ENCODE results near the gene CHD1L.
"Not testable (repeated sequence)": the region's sequence is repeated elsewhere in the genome, so short reads cannot be mapped to it uniquely, and the experiment has no call there.

Gene CHD1L

DNA sequence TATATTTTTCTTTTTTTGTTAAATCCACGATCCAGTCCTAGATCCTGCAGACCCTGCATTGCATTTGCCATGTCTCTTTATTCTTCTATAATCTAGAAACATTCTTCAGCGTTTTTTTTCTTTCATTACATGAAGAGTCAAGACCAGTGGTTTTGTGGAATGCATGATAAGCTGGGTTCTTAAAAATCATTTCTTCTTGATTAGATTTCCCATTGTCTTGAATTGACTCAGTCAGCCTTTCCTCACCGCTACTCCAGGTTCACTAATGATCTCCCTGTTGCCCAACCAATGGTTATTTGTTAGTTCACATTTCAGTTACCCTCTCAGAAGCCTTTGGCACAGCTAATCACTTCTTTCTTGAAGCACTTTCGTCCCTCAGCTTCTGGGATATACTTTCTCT, 25.2 kb downstream of the CHD1L start:
- DNase-seq (ENCODE audit: low read depth in 2 of 2) = no peak

GRCh38 chr1:147270721-147271120, 28.2 kb downstream of the CHD1L start:
- DNase-seq (ENCODE audit: low read depth in 2 of 2) = no peak

- DNase-seq (ENCODE audit: low read depth in 2 of 2) = no peak
Measured at GRCh38 chr1:147272042-147272441, 29.6 kb downstream of the CHD1L start.

DNA sequence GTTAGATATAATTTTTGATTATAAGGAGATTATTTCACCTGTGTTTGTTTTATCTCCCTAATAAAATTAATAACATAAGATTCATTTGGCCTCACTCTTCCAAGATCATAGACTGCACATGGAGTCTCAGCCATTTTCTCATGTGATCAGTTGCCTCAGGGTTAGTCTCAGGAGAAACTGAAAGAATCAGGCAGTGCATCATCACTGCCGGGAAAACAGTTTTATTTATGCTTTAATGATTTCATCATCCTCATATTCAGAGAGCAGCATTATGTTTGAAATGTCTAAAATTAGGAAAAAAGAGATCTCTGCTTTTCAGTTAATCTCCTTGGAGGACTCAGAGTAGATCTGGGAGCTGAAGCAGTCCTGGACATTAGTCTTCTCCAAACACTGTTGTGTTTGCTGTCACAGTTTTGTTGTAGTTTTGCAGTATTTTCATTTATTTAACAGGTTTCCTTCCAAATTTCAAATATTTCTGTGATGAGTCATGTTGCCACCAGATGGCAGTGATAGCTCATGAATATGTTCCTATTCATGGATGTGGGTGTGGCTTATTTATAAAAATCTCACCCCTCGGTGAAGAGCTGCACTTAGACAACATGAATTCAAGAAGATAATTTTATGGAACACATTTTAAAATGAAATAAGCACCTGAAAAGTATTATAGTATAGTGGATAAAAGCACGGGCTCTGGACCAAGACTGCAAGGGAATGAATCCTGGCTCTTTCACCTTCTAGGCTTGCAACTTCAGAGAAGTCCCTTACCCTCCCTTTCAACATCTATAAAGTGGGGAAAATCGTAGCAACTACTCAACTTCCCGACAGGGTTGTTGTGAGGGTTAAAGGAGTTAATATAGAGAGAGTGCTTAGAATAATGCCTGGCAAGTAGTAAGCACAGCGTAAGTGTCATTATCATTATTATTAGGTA, 31.2 kb downstream of the CHD1L start:
- DNase-seq (ENCODE audit: low read depth in 2 of 2) = no peak

GRCh38 chr1:147281950-147282349, 39.5 kb downstream of the CHD1L start:
- no peak for DNase-seq (ENCODE audit: low read depth in 2 of 2)

DNA sequence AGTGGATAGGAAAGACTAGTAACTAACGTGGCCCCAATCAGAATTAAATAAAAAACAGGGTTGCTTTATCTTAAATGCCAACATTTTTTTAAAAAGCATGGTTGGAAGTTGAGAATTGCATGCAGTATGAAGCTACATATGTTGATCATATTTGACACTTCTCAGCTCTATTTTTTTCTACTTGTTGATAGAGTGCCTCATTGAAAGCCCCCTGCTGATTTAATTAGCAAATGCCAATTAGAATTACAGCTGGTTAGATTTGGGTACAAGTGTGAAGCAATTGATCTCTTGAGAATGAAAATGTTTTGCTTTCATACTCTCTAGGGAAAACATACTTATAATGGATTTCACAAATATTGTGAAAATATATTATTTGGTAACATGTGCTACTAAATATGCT, 40.5 kb downstream of the CHD1L start:
- no peak for DNase-seq (ENCODE audit: low read depth in 2 of 2)

- DNase-seq (ENCODE audit: low read depth in 2 of 2) = no peak
Measured at GRCh38 chr1:147287133-147287865, 44.8 kb downstream of the CHD1L start.

DNA sequence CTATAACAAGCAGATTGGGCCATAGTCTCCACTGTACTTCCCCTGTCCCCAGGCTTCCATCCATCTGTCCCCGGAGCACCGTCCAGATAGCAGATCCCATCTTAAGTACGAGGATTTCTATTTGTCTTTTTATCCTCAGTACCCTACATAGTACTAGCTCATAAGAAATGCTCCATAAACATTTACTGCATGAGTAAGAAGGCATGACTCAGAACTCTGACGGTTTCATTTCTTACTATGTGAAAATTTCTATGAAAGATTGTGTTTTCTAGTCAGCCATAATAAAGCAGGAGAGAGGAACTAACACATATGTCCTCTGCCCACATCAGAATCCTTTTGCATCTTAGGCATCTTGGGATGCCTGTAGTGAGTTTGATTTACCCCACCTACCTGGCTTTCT, 49.5 kb downstream of the CHD1L start:
- DNase-seq (ENCODE audit: low read depth in 2 of 2) = no peak

DNA sequence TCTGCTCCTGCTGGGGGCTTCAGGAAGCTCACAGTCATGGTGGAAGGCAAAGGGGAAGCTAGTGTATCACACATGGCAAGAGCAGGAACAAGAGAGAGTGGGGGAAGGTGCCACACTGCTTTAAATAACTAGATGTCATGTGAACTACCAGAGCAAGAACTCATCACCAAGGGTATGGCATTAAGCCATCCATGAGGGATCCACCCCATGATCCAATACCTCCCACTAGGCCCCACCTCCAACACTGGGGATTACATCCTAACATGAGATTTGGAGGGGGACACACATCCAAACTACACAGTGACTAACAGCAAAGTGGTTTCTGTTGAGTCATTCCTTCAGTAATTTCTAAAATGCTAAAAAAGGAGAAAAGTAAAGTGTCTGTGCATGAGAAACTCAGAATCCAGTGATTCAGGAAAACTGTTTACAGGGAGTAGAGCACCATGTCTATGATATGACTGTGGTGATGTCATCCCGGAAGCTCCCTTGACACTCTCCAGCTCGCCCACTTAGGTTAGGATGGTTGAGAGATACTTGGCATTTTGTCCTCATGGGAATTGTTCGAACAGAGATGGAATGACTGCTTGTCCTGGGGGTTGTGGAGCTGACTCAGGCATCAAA, 50.3 kb downstream of the CHD1L start:
- no peak for DNase-seq (ENCODE audit: low read depth in 2 of 2)

DNA sequence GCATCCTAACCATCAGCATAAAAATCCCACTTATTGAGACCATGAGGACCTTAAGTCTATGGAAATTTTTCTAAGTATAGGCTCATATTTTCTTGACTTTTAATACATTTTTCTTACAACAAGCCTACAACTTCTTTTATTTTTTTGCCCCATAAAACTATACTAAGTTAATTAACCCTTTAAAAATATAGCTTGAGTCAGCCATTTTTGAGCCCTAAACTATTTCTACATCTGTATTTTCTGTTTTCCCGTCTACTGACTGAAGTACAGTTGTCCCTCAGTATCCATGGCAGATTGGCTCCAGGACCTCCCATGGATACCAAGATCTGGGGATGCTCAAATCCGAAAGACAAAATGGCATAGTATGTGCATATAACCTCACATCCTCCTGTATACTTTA, 55.0 kb downstream of the CHD1L start:
- no peak for DNase-seq (ENCODE audit: low read depth in 2 of 2)

DNA sequence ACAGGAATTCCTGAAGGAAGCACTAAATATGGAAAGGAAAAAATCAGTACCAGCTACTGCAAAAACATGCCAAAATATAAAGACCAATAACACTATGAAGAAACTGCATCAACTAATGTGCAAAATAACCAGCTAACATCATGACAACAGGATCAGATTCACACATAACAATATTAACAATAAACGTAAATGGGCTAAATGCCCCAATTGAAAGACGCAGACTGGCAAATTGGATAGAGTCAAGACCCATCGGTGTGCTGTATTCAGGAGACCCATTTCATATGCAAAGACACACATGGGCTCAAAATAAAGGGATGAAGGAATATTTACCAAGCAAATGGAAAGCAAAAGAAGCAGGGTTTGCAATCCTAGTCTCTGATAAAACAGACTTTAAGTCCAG, 63.3 kb downstream of the CHD1L start:
- DNase-seq (ENCODE audit: low read depth in 2 of 2) = not testable (repeated sequence)

DNA sequence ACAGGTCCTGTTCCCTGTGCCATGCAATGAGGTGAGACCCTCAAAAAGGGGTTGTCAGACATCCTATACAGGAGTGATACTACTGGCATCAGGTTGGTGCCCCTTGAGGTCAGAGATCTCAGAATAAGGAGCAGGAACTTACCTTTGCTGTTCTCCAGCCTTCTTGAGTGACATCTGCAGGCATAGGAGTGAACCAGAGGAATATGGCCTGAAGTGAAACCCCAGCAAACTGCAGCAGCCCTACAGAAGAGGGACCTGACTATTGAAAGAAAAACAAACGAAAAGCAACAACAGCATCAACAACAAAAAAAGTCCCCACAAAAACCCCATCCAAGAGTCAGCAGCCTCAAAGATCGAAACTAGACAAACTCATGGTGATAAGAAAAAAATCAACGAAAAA, 74.5 kb downstream of the CHD1L start:
- DNase-seq (ENCODE audit: low read depth in 2 of 2) = no peak

GRCh38 chr1:147326933-147327687, 84.6 kb downstream of the CHD1L start:
- DNase-seq (ENCODE audit: low read depth in 2 of 2) = not testable (repeated sequence)

- DNase-seq (ENCODE audit: low read depth in 2 of 2) = no peak
Measured at GRCh38 chr1:147334292-147334691, 91.8 kb downstream of the CHD1L start.

GRCh38 chr1:147336291-147336690, 93.8 kb downstream of the CHD1L start:
- no peak for DNase-seq (ENCODE audit: low read depth in 2 of 2)

DNA sequence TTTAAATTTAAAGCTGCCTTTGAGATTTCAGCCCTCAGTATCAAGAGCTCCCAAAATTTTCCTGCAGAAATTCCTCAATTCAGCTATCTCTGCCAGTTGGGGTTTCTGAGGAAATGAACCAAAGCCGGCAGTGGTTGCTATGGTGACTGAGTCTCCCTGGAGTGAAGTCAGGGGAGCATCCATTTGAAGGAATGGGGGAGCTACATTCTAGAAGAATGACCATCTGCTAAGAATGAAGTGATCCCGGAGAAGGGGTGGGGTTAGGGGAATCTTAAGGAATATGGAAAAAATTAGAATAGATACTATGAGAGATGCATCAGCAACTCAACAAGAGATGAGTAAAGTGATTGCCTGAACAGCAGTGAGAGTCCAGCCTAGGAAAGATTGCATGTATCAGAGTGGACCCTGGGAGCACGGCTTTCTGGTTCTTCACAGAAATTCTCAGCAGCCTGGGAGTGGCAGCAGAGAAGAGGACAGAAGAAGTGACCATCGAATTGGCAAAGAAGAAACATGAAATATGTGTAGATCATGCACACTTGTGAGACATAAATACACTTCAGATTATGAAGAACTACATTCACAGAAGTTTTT, 94.7 kb downstream of the CHD1L start:
- no peak for DNase-seq (ENCODE audit: low read depth in 2 of 2)

DNA sequence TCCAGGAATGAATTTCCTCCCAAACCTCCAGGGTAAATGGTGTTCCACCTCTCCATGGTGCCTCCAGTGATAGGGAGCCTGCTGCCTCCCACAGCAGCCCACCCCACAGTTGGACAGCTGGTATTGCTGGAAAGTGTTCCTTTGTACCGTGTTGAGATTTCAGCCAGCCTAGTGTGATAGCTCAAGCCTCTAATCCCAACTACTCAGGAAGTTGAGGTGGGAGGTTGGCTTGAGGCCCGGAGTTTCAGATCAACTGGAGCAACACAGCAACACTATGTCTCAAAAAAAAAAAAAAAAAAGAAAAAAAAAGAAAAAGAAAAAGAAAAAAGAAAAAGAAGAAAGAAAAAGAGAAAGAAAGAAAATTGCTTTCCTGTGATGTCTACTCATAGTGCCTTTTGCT, 96.1 kb downstream of the CHD1L start:
- DNase-seq (ENCODE audit: low read depth in 2 of 2) = no peak

- no peak for DNase-seq (ENCODE audit: low read depth in 2 of 2)
Measured at GRCh38 chr1:147341246-147341645, 98.8 kb downstream of the CHD1L start.

Measured in stimulated activated CD8-positive, alpha-beta memory T cell treated with anti-CD3 and anti-CD28 coated beads, Interleukin-2, amount 100 ng/mL, for 48 hours (primary cell).